ENCODE data around the gene NR1I2.

NR1I2 gene

GRCh38 chr3:119790369-119790768, 8.5 kb downstream of the NR1I2 start:
- TF ChIP-seq ZBTB7A (IDR thresholded peaks at IDR 0.05; ENCODE audit: low read depth), result no peak
- no peak for TF ChIP-seq EGR1 (IDR thresholded peaks at IDR 0.05)
- no peak for TF ChIP-seq RAD21 (IDR thresholded peaks at IDR 0.05; ENCODE audit: low read depth)
- no peak for TF ChIP-seq TEAD4 (IDR thresholded peaks at IDR 0.05)
- TF ChIP-seq NFIC (IDR thresholded peaks at IDR 0.05), result no peak
- no peak for TF ChIP-seq CREB1 (IDR thresholded peaks at IDR 0.05; ENCODE audit: low read depth)
- TF ChIP-seq FOXM1 (IDR thresholded peaks at IDR 0.05; ENCODE audit: borderline replicate concordance, low read depth), result no peak
- TF ChIP-seq TCF12 (IDR thresholded peaks at IDR 0.05; ENCODE audit: low read depth), result no peak
- no peak for TF ChIP-seq EP300 (IDR thresholded peaks at IDR 0.05; ENCODE audit: borderline replicate concordance)

DNA sequence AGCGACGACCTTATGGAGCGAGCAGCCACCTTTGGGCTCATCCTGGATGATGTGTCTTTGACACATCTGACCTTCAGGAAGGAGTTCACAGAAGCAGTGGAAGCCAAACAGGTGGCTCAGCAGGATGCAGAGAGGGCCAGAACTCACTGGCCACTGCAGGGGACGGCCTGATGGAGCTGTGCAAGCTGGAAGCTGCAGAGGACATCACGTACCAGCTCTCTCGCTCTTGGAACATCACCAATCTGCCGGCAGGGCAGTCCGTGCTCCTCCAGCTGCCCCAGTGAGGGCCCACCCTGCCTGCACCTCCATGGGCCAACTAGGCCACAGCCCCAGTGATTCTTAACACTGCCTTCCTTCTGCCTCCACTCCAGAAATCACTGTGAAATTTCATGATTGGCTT, 10.4 kb downstream of the NR1I2 start:
- TF ChIP-seq MAX (IDR thresholded peaks at IDR 0.05) (no peak), TAF1 (IDR thresholded peaks at IDR 0.05; ENCODE audit: low read depth) (no peak), TEAD4 (IDR thresholded peaks at IDR 0.05) (no peak), RAD21 (IDR thresholded peaks at IDR 0.05; ENCODE audit: low read depth) (no peak), TCF12 (IDR thresholded peaks at IDR 0.05; ENCODE audit: low read depth) (no peak), CREB1 (IDR thresholded peaks at IDR 0.05; ENCODE audit: low read depth) (no peak), EP300 (IDR thresholded peaks at IDR 0.05; ENCODE audit: borderline replicate concordance) (no peak), ZBTB7A (IDR thresholded peaks at IDR 0.05; ENCODE audit: low read depth) (no peak), EGR1 (IDR thresholded peaks at IDR 0.05) (no peak), NFIC (IDR thresholded peaks at IDR 0.05) (no peak), FOXM1 (IDR thresholded peaks at IDR 0.05; ENCODE audit: borderline replicate concordance, low read depth) (no peak), YY1 (IDR thresholded peaks at IDR 0.05; ENCODE audit: low read depth) (no peak), CEBPB (IDR thresholded peaks at IDR 0.05) (no peak)
- TF ChIP-seq, protein P1, sequence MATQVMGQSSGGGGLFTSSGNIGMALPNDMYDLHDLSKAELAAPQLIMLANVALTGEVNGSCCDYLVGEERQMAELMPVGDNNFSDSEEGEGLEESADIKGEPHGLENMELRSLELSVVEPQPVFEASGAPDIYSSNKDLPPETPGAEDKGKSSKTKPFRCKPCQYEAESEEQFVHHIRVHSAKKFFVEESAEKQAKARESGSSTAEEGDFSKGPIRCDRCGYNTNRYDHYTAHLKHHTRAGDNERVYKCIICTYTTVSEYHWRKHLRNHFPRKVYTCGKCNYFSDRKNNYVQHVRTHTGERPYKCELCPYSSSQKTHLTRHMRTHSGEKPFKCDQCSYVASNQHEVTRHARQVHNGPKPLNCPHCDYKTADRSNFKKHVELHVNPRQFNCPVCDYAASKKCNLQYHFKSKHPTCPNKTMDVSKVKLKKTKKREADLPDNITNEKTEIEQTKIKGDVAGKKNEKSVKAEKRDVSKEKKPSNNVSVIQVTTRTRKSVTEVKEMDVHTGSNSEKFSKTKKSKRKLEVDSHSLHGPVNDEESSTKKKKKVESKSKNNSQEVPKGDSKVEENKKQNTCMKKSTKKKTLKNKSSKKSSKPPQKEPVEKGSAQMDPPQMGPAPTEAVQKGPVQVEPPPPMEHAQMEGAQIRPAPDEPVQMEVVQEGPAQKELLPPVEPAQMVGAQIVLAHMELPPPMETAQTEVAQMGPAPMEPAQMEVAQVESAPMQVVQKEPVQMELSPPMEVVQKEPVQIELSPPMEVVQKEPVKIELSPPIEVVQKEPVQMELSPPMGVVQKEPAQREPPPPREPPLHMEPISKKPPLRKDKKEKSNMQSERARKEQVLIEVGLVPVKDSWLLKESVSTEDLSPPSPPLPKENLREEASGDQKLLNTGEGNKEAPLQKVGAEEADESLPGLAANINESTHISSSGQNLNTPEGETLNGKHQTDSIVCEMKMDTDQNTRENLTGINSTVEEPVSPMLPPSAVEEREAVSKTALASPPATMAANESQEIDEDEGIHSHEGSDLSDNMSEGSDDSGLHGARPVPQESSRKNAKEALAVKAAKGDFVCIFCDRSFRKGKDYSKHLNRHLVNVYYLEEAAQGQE (IDR thresholded peaks at IDR 0.05; ENCODE audit: low read depth), result no peak
- TF ChIP-seq, protein P2, sequence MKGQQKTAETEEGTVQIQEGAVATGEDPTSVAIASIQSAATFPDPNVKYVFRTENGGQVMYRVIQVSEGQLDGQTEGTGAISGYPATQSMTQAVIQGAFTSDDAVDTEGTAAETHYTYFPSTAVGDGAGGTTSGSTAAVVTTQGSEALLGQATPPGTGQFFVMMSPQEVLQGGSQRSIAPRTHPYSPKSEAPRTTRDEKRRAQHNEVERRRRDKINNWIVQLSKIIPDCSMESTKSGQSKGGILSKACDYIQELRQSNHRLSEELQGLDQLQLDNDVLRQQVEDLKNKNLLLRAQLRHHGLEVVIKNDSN (IDR thresholded peaks at IDR 0.05), result no peak

GRCh38 chr3:119794401-119794800, 12.5 kb downstream of the NR1I2 start:
- TF ChIP-seq TCF12 (IDR thresholded peaks at IDR 0.05; ENCODE audit: low read depth), result no peak
- no peak for TF ChIP-seq MAX (IDR thresholded peaks at IDR 0.05)
- no peak for TF ChIP-seq TEAD4 (IDR thresholded peaks at IDR 0.05)
- TF ChIP-seq, protein P1 (IDR thresholded peaks at IDR 0.05; ENCODE audit: low read depth), result no peak
- no peak for TF ChIP-seq YY1 (IDR thresholded peaks at IDR 0.05; ENCODE audit: low read depth)
- TF ChIP-seq CEBPB (IDR thresholded peaks at IDR 0.05), result no peak
- TF ChIP-seq TAF1 (IDR thresholded peaks at IDR 0.05; ENCODE audit: low read depth), result no peak
- TF ChIP-seq CREB1 (IDR thresholded peaks at IDR 0.05; ENCODE audit: low read depth), result no peak
- TF ChIP-seq, protein P2 (IDR thresholded peaks at IDR 0.05), result no peak
- no peak for TF ChIP-seq EGR1 (IDR thresholded peaks at IDR 0.05)
- TF ChIP-seq ZBTB7A (IDR thresholded peaks at IDR 0.05; ENCODE audit: low read depth), result no peak
- TF ChIP-seq NFIC (IDR thresholded peaks at IDR 0.05), result no peak
- no peak for TF ChIP-seq RAD21 (IDR thresholded peaks at IDR 0.05; ENCODE audit: low read depth)
- no peak for TF ChIP-seq FOXM1 (IDR thresholded peaks at IDR 0.05; ENCODE audit: borderline replicate concordance, low read depth)

GRCh38 chr3:119794971-119795612, 13.2 kb downstream of the NR1I2 start:
- TF ChIP-seq CREB1 (IDR thresholded peaks at IDR 0.05; ENCODE audit: low read depth), result no peak
- TF ChIP-seq EGR1 (IDR thresholded peaks at IDR 0.05), result no peak
- no peak for TF ChIP-seq FOXM1 (IDR thresholded peaks at IDR 0.05; ENCODE audit: borderline replicate concordance, low read depth)
- TF ChIP-seq RAD21 (IDR thresholded peaks at IDR 0.05; ENCODE audit: low read depth), result no peak
- TF ChIP-seq ZBTB7A (IDR thresholded peaks at IDR 0.05; ENCODE audit: low read depth), result no peak
- TF ChIP-seq NFIC (IDR thresholded peaks at IDR 0.05), result no peak
- TF ChIP-seq TCF12 (IDR thresholded peaks at IDR 0.05; ENCODE audit: low read depth), result no peak
- no peak for TF ChIP-seq TEAD4 (IDR thresholded peaks at IDR 0.05)
- no peak for TF ChIP-seq MAX (IDR thresholded peaks at IDR 0.05)
- no peak for TF ChIP-seq CEBPB (IDR thresholded peaks at IDR 0.05)

- no peak for TF ChIP-seq CREB1 (IDR thresholded peaks at IDR 0.05; ENCODE audit: low read depth)
- no peak for TF ChIP-seq TEAD4 (IDR thresholded peaks at IDR 0.05)
- no peak for TF ChIP-seq NFIC (IDR thresholded peaks at IDR 0.05)
- TF ChIP-seq YY1 (IDR thresholded peaks at IDR 0.05; ENCODE audit: low read depth), result no peak
- no peak for TF ChIP-seq FOXM1 (IDR thresholded peaks at IDR 0.05; ENCODE audit: borderline replicate concordance, low read depth)
- no peak for TF ChIP-seq ZBTB7A (IDR thresholded peaks at IDR 0.05; ENCODE audit: low read depth)
- TF ChIP-seq TAF1 (IDR thresholded peaks at IDR 0.05; ENCODE audit: low read depth), result no peak
- TF ChIP-seq, protein P1 (IDR thresholded peaks at IDR 0.05; ENCODE audit: low read depth), result no peak
- no peak for TF ChIP-seq EGR1 (IDR thresholded peaks at IDR 0.05)
- no peak for TF ChIP-seq CEBPB (IDR thresholded peaks at IDR 0.05)
Observed at GRCh38 chr3:119795849-119796248, 13.9 kb downstream of the NR1I2 start.

Data from Ishikawa (cell line).